ENCODE results near the gene KMT5B.

KMT5B gene

DNA sequence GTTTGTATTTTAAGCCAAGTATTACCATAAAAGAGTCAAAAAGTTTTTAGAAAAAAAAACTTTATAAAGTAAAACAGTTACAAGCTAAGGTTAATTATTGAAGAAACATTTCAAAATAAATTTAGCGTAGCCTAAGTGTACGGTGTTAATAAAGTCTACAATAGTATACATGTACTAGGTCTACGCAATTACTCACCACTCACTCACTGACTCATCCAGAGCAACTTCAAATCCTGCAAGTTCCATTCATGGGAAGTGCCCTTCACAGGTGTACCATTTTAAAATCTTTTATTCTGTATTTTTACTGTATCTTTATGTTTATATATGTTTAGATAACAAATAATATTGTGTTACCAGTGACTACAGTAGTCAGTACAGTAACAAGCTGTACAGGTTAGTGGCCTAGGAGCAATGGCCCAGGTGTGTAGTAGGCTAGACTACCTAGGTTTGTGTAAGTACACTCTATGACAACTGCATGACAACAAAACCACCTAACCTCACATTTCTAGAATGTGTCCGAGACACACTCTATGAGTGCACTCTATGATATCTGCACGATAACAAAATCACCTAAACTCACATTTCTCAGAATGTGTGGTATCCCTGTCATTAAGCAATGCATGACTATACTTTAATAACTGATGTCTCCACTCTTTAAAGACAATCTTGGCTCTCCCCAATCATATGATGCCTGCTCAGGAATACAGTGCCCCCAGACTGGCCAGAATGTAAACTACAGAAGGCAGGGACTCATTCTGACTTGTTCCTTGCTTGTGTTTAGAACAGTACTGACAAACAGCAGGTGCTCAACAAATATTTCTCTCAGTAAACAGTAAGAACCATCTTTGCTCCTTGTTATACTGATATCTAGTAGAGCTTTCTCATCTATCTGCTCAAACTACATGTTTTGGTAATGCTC is 21.2 kb downstream of the KMT5B start:
- H3K27ac ChIP-seq, result no peak overlapping the region

DNA sequence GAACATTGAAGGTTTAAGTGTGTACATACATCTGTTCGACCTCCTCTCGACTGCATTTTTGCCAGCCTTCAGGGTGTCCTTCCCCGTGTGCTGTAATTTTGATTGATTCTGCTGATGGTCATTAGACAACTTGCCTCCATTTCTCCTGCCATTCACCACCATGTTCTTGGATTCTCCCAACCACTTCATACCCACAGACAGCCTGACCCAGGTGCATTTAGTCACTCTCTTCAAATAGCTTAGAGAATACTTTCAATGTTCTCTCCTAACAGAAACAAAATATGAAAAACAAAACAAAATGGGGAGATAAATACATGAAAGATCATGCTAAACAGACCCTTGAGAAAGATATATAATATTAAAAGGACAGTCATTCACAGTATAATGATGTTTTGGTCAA is 23.2 kb downstream of the KMT5B start:
- Histone ChIP-seq H3K4me3 (no peak overlapping the region), H3K27ac (no peak overlapping the region)

More for the DNA sequence above, 21.2 kb downstream of the KMT5B start:
- H3K4me3 ChIP-seq, result no peak overlapping the region

DNA sequence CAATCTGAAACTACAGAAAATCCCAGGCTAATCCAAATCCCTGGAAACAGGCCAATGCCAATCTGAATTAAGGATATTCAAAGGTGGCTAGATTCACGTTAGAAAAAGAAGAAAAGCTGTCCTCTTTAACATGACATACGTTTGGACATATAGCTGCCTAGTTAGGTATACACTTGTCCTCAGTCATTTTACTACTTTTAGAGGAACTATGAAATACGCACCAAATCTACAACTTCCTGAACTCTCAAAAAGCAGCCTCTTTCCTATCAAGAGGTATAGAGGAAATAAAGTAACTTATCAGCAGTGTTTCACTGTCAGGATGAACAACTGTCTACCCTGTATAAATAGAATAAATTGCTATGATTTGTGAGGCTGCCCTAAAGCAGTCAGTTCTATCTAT is 24.0 kb downstream of the KMT5B start:
- H3K27ac ChIP-seq, result no peak overlapping the region
- H3K4me3 ChIP-seq, result no peak overlapping the region

DNA sequence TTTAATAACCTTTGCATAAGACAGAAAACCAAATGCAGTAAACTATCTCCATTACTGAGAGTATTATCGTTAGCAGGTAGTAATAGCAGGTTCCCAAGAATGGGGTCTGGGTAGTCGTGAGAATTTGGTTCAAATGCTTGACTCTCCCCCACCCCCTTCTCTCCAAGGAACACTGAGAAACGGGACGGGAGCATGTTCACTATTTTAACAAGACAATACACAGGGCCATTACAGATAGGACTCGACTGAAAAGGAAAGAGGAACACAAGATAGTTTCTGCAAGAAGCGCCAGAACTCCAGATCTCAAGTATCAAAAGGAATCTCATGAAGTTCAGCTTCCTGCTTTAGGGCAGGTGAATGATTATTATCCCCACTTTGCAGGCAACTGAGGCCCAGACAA is 27.0 kb downstream of the KMT5B start:
- no peak overlapping the region for H3K27ac ChIP-seq

DNA sequence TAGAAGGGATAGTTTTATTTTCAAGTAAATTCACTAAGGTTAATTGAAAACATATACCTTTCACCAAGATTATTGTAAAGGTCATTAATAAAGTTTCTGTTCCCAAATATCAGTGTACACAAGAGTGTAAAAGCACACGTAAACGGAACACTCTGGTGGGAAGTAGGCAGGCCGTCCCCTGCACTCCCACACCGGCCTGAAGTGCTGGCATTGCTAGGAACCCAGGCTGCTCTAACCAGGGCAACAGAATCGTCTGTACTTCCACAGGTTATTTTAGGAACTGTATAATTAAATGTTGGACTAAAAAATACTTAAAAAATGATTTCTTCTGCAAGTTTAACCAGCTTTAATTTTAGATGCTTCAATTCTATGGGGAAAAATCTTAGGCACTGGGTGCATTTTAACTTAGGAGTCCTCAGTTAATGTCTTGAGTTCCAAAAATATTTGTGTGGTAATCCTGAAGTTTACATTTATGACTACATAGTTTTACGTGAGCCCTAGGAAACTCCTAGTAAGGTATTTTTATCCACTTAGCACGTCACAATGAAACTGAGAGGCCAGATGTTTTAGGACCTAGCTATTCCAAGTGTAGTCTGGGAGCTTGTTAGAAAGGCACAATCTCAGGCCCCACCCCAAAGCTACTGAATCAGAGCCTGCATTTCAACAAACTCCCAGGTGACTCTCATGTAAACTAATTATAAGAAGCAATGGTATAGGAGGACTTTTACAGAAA is 31.2 kb downstream of the KMT5B start:
- no peak overlapping the region for H3K27ac ChIP-seq
- H3K4me3 ChIP-seq, result no peak overlapping the region

More for the DNA sequence above, 27.0 kb downstream of the KMT5B start:
- H3K4me3 ChIP-seq, result no peak overlapping the region

DNA sequence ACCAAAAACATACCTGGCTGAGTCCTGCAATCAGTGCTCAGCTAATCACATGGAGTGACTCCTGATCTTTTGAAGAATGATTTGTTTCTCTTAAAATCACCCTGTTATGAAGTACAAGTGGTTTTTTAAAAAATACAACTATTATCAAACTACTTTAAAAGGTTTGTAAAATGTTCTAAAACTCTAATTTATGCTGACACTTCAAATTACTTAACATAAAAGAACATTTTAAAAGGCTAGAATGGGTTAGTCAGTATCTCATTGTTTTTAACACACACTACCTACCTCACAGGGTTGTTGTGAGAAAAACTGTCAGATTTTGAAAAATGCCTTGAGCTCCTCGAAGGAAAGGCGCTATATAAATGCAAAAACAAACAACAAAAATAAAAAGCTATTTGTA is 33.2 kb downstream of the KMT5B start:
- Histone ChIP-seq H3K27ac (no peak overlapping the region), H3K4me3 (no peak overlapping the region)

DNA sequence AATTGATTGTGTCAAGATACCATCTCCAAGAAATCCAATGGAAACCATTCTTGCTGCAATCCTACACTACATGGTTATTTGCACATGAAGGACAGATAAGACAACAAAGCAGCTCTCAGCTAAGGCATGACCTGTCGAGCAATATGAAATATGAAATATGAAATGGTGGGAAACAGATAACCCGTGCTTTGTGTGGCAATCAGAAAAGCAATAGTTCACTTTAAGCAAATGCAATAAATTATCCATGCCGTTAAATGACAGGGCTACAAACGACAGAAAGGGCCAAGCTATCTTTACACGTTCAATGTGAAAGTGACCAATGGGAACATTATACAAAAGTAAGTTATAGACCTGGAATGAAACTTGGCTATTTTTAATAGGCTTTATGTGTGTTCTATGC is 35.2 kb downstream of the KMT5B start:
- Histone ChIP-seq H3K4me3 (no peak overlapping the region), H3K27ac (no peak overlapping the region)

DNA sequence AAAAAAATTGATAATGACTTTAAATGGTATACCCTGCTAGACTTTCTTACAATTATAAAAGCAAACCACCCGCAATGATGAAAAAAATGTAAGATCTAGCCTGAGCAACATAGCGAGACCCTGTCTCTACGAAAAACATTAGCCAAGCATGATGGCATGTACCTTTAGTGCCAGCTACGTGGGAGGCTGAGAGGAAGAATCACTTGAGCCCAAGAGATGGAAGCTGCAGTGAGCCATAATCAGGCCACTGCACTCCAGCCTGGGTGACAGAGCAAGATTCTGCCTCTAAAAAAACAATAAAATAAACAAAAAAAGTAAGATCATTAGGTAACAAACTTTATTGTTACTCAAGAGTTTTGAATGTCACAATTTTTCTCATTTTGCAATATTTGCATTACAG is 39.2 kb downstream of the KMT5B start:
- no peak overlapping the region for H3K27ac ChIP-seq
- no peak overlapping the region for H3K4me3 ChIP-seq

DNA sequence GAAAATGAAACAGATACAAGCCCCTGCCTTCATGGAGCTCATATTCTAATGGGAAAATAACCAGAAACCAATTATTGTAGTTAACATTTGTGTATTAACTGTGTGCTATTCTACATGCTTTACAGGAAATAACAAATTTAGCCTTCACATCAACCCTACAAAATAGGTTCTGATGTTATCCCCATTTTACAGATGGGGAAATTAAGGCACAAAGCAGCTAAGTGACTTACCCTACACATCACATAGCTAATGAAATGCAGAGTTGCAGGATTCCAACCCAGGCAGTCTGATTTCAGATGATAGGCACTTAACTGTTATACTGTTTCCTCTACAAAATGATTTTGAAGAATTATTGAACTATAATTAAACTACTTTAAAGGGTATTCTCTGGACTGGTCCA is 43.7 kb downstream of the KMT5B start:
- Histone ChIP-seq H3K27ac (no peak overlapping the region), H3K4me3 (no peak overlapping the region)

DNA sequence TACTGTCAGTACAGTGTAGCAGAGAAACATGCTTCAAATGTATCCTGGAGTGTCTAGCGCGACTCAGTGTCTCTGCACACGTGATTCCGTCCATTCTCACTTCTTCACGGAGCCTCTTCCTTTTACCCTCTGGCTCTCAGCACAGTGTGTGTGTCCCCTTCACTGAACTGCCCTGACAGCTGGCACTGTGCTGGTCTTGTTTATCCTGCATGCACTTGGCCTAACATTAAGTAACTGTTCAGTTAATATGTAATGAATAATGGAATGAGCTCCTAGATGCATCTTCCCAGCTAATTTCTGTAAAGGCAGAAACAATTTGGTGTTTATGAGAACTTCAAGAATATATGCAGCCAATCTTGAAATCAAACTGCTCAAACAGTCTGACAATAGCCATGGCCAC is 44.4 kb downstream of the KMT5B start:
- Histone ChIP-seq H3K27ac (no peak overlapping the region), H3K4me3 (no peak overlapping the region)

DNA sequence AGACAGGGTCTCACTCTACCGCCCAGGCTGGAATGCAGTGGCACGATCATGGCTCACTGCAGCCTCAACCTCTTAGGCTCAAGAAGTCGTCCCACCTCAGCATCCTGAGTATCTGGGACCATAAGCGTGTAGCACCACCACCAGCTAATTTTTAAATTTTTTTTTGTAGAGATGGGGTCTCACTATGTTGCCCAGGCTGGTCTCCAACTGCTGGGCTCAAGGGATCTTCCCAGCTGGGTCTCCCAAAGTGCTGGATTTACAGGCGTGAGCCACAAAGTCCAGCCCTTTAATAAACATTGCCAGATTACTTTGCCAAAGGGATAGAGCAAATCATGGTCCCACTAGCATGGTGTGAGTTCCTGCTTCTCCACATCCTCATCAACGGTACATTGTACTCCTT is 45.6 kb downstream of the KMT5B start:
- Histone ChIP-seq H3K27ac (no peak overlapping the region), H3K4me3 (no peak overlapping the region)

DNA sequence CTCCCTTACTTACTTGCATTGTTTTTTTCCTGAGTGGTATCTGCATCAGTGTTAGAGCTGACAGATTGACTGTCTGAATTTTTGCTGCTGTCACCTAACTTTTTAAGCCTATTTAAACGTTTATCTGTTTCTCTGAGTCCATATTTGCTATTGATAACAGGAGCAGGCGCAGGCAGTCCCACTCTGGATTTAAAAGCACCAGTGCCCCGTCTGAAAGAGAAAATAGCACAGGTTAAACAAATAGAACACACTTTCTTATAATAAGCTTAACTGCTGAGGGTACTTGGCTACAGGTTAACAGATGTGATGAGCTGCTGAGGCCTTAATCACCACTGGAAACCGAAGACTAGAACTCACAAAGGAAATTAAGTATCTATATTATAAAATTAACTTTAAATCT is 46.1 kb downstream of the KMT5B start:
- Histone ChIP-seq H3K27ac (no peak overlapping the region), H3K4me3 (no peak overlapping the region)

DNA sequence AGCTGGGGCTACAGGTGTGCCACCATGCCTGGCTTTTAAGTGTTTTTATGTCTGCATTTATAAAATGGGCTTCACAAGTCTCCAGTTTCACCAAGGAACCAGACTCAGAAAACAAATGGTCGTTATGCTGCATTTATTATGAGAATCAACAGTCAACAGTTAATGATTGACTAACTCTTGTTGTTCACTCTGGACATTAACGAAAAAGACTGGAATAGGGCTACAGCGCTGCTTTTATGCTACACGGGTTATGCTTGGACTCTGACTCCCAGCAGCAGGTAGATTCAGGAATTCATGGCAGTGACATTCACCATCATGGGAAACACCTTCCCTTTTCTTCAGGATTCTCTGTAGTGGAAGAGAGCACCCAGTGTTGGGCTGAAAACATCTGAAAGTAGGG is 47.5 kb downstream of the KMT5B start:
- Histone ChIP-seq H3K27ac (no peak overlapping the region), H3K4me3 (no peak overlapping the region)

DNA sequence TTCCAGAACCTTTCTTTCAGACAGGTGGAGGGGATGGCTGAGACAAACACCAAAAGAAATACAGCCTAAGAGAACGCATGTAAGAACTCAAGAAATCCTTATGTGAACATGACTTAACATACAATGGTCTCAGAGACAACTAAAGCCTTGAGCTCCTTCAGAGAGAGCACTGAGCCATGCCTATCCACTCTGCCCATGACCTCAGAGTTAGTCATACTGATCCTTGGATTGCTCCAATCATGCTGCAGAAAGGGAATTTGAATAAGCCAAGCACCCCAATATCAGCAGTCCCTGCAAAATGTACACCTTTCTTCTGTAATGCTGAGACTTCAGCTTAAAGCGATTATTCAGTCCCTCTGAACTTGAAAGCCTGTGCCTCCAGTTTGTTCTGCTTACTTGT is 48.7 kb downstream of the KMT5B start:
- H3K27ac ChIP-seq, result no peak overlapping the region
- H3K4me3 ChIP-seq, result no peak overlapping the region

DNA sequence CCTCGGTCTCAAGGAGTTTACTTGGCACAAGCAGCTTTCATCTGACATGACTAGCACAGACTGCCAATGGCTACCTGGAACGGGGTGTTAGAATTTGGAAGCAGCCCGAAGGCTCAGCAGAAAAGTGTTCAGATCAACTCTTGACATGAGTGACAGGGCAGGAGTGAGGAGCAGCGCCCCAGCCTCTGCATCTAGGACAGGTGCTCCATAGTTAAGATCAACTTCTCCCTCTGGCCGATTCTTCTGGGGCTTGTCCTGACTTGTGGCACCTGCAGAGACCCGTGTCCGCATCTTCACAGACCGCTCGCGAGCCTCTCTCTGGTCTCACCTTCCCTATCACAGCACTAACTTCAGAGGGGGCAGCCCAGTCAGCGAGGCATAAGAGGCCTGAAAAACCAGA is 49.4 kb downstream of the KMT5B start:
- H3K4me3 ChIP-seq, result no peak overlapping the region
- no peak overlapping the region for H3K27ac ChIP-seq

DNA sequence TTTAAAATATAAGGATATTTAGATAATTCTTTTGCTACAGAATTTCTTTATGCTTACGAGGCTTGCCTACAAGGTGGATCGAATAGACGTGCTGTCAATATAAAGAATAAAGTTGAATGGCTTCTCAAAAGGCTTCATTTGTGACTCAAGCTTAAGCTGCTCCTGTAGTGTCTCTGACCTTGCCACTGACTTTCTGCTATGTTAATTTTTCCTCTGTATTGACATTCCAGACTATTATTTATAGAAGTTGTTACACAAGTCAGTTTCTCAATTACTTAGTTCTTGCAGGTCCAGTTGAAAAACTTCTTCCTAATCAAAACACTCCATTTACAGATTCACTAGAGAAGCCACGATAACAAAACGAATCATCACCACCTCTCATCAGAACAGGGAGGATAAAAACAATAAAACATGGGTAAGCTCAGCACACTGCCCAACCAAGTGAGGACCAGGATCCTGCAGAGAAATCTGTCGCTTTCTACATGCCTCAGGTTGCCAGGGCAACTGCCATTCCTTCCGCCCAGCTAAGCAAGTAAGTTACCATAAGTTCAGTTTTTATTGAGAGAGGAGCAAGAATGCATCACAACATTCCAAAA is 52.9 kb downstream of the KMT5B start:
- no peak overlapping the region for H3K27ac ChIP-seq
- H3K4me3 ChIP-seq, result no peak overlapping the region

DNA sequence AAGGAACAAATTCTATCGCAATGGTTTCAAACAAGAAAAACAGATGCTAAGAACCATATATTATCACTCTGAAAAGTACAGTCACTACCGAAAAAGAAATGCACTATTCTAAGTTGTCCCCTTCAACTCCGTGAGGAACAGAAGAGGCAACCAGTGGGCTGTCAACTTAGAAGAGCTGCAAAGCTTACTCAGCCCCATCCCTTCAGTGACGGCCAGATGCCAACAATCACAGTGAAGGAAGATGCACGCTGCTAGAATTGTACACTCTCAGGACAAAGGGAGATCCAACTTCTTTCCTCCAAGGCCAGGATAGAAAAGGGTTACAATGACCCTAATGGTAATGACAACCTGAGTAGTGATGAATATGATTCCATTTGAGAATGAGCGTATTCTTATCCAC is 53.4 kb downstream of the KMT5B start:
- no peak overlapping the region for H3K27ac ChIP-seq

DNA sequence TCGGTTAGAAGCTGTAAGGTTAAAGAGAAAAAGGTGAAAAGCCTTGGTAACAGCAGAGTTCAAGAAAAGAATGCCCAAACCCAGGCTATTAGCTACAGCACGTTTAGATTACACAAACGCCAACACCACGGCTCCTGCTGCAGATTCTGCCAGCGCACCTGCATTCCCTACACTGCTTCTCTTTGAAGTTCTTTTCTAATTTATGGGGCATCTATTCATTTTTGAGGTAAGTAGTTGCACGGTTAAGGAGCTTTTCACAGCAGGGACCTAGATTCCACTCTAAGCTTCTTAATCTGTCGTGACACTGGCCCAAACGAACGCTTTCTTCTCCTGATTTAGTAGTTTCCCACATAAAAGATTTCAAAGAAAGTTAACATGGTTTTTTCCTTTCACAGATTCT is 53.9 kb downstream of the KMT5B start:
- Histone ChIP-seq H3K4me3 (no peak overlapping the region), H3K27ac (no peak overlapping the region)

More for the DNA sequence above, 53.4 kb downstream of the KMT5B start:
- no peak overlapping the region for H3K4me3 ChIP-seq

DNA sequence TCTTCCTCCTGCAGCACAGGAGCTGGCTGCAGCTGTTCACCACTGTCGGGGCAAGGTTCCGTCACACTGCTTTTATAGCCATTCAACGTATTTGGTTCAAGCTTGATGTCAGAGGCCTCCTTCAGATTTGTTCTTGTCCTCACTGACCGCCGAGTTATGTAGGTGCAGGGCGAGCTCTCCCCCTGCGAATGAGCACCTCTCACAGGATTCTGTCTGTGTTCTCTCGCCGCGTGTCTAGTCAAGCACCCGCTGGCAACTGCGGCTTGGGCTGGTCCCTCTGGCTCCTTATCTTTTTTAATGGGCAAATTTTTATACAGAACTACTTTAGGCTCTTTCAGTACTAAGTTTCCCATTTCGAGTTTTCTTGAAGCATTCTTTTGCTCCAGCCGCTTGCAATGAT is 54.5 kb downstream of the KMT5B start:
- H3K4me3 ChIP-seq, result no peak overlapping the region
- no peak overlapping the region for H3K27ac ChIP-seq

DNA sequence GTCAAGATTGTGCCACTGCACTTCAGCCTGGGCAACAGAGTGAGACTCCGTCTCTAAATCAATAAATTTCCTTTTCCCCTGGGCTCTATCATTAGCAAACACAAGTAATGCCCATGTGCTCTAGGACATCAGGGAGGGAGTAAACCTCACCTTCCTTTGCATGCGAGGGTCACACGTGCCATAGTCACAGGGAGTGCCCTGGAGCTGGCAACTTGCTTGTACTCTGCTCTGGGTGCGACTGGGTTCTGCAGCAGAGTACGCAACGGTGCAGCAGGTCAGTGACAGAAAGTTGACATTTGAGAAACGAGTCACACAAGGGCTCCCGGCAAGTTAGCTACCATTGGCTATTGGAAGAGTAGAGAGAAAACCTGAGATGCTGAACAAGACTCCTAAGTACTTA is 59.4 kb downstream of the KMT5B start:
- Histone ChIP-seq H3K27ac (no peak overlapping the region), H3K4me3 (no peak overlapping the region)

DNA sequence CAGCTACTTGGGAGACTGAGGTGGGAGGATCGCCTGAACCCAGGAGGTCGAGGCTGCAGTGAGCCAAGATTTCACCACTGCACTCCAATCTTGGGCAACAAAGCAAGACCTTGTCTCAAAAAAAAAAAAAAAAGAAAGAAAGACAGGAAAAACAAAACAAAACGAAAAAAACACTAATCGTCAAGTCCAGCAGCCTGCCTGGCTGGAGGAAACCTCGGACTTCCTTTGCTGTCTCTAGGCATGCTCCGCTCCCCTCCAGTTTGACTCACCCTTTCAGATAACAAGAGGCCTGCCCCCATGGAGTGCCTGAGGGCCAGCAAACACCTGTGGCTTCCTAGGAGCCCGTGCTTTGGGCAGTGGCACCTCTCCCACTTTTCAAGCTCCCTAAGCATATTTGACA is 63.1 kb downstream of the KMT5B start:
- no peak overlapping the region for H3K4me3 ChIP-seq
- H3K27ac ChIP-seq, result no peak overlapping the region

Data from skin epidermis (tissue), 12 donors.